Chondrocyte (in vitro differentiated cells): ENCODE results near the gene CAMK2B. TPM values are rescaled to one million over a fixed set of nuclear protein-coding genes. Genes with fewer than 3 reads are reported as not detected.

ENCODE experiments used
- DNase-seq: peaks from one replicate; pipeline ENCODE4 v3.0.0; 2021; ENCODE audit warnings: mixed read lengths, low spot score
- H3K27ac Mint-ChIP-seq: one replicate; pipeline ENCODE4 v1.8.0; 2021; ENCODE audit warnings: mild to moderate bottlenecking, moderate library complexity, mixed read lengths; ENCODE audit not compliant: unreplicated experiment
- H3K27me3 Mint-ChIP-seq: 2 replicates; pipeline ENCODE4 v1.8.0; 2021; ENCODE audit warnings: low read depth, mixed read lengths
- H3K36me3 Mint-ChIP-seq: 2 replicates; pipeline ENCODE4 v1.8.0; 2021; ENCODE audit warnings: low read depth, mixed read lengths
- H3K4me1 Mint-ChIP-seq: 2 replicates; pipeline ENCODE4 v1.8.0; 2021; ENCODE audit warnings: low read depth, mild to moderate bottlenecking, mixed read lengths
- H3K4me3 Mint-ChIP-seq: one replicate; pipeline ENCODE4 v1.8.0; 2021; ENCODE audit warnings: mild to moderate bottlenecking, moderate library complexity, mixed read lengths; ENCODE audit not compliant: unreplicated experiment
- H3K9me3 Mint-ChIP-seq: 2 replicates; pipeline ENCODE4 v1.8.0; 2021; ENCODE audit warnings: low read depth, mixed read lengths
- CTCF ChIP-seq: fragments of 200-600 bp; sonication (generic); IDR thresholded peaks from 2 replicates; pipeline ENCODE4 v1.5.0; 2021; ENCODE audit warnings: antibody characterized with exemption, mild to moderate bottlenecking, moderate library complexity
- long read RNA-seq: library from polyadenylated mRNA; stranded (forward); transcript quantifications from one replicate; pipeline ENCODE4 v2.0.0, GENCODE V29; 2021
- total RNA-seq: library from RNA; stranded (reverse); gene quantifications from 3 replicates; pipeline ENCODE4 v1.2.1, GENCODE V29; 2021

Gene CAMK2B
- 0.27 to 0.82 TPM (median 0.48 TPM) in 3 replicates for total RNA-seq
- long read RNA-seq, result 0 reads

DNA sequence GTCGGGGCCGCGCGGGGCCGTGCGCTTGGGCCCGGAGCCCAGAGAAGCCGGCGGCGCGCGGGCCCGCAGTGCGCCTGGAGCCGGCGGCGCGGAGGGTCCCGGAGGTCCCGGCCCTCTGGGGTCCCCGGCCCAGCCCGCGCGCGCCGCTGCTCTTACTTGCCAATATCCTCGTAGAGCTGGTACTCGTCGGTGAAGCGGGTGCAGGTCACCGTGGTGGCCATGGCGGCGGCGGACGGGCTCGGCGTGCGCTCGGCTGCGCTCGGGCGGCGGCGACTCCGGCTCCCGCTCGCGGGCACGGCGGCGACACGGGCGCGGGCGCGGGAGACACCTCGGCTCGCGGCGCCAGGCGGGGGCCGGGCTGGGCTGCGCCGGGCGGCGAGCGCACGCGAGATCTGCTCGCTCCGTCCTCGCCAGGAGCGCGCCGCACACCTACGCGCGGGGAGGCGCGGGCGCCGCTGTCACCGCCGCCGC, at the start of gene CAMK2B:
Gene CAMK2B, minus strand, starts transcription at position 394 of the 471 bp plus-strand sequence. Its CDS starts 173 bp downstream, at position 221.
- Mint-ChIP-seq H3K36me3 (peaks cover 2% of the 10 kb centered on the region), H3K27me3 (peaks cover 30% of the 10 kb centered on the region), H3K9me3 (no peaks in the 10 kb centered on the region), H3K27ac (no peak within 1 kb of the TSS), H3K4me3 (peak within 1 kb of the TSS; percentile 88), H3K4me1 (peaks cover 7% of the 10 kb centered on the region)
- no peak for TF ChIP-seq CTCF
- no peak for DNase-seq

DNA sequence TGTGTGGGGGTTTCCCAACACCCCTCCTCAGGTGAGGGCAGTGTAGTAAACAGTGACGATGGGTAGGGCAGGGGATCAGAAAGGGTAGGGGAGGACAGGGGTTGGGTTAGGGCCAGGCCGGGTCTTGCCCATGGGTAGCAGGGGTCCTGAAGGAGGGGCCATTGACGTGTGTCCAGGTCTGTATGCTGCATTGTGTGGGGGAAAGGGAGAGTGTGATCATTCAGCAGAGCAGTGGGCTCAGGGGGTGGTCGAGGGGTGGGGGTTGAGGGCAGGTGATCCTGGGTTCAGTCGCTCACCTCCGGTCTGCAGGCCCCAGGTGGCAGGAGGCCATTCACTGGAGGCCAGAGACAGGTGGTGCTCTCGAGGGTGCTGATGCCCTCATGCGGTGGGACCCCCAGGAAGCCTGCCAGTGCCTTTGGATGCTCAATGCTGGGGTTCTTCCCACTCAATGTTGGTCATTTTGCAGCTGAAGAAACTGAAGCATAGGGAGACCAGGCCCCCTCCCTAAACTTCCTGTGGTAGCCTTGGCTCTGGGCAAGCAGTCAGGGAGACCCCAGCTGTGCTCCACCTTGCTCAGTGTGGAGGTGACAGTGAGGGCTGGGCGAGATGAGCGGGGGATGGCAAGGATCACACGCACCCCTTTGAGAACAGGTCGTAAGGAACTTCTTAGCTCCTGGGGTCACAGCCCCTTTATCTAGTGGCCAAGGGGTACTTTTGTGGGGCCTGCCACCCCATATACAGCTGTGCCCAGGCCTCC, 48.8 kb upstream of the CAMK2B start:
- no peaks in the 10 kb centered on the region for H3K36me3 Mint-ChIP-seq
- no peak overlapping the region for H3K4me3 Mint-ChIP-seq
- H3K4me1 Mint-ChIP-seq, result peaks cover 8% of the 10 kb centered on the region
- H3K9me3 Mint-ChIP-seq, result peaks cover 11% of the 10 kb centered on the region
- no peak for TF ChIP-seq CTCF
- peak; percentile 58 for DNase-seq
- H3K27ac Mint-ChIP-seq, result no peak overlapping the region
- H3K27me3 Mint-ChIP-seq, result peaks cover 2% of the 10 kb centered on the region

- Mint-ChIP-seq H3K27me3 (peaks cover 2% of the 10 kb centered on the region), H3K9me3 (peaks cover 14% of the 10 kb centered on the region), H3K4me3 (no peak overlapping the region), H3K36me3 (no peaks in the 10 kb centered on the region), H3K4me1 (peaks cover under 1% of the 10 kb centered on the region), H3K27ac (no peak overlapping the region)
- no peak for TF ChIP-seq CTCF
- peak; percentile 52 for DNase-seq
Observed at GRCh38 chr7:44373418-44373740, 48.0 kb upstream of the CAMK2B start.

GRCh38 chr7:44372560-44373417, 47.4 kb upstream of the CAMK2B start:
- peak; percentile 67 for DNase-seq
- Mint-ChIP-seq H3K27ac (no peak overlapping the region), H3K27me3 (peaks cover 2% of the 10 kb centered on the region), H3K9me3 (peaks cover 14% of the 10 kb centered on the region), H3K36me3 (no peaks in the 10 kb centered on the region), H3K4me3 (no peak overlapping the region), H3K4me1 (no peaks in the 10 kb centered on the region)
- TF ChIP-seq CTCF, result no peak

- Mint-ChIP-seq H3K36me3 (no peaks in the 10 kb centered on the region), H3K27ac (no peak overlapping the region), H3K27me3 (peaks cover 2% of the 10 kb centered on the region), H3K4me3 (no peak overlapping the region), H3K9me3 (peaks cover 14% of the 10 kb centered on the region), H3K4me1 (no peaks in the 10 kb centered on the region)
- no peak for DNase-seq
- no peak for TF ChIP-seq CTCF
Observed at GRCh38 chr7:44368885-44369284, 43.5 kb upstream of the CAMK2B start.
